Panc1 (cell line): ENCODE measurements around the gene CKAP4.

Experiments used
- CTCF ChIP-seq: fragments of 450-650 bp; IDR thresholded peaks from 2 replicates; pipeline ENCODE4 v1.5.1; 2017; ENCODE audit warnings: mild to moderate bottlenecking
- POLR2AphosphoS5 ChIP-seq: IDR thresholded peaks from 2 replicates; pipeline ENCODE4 v1.6.1; 2012; ENCODE audit warnings: mild to moderate bottlenecking, low read depth, low read length, moderate library complexity
- TF ChIP-seq, protein P1 (sequence below), 2 experiments: IDR thresholded peaks; 2 replicates each; pipeline ENCODE4 v1.6.1; 2011 to 2012; ENCODE audit warnings: low read depth in 2 of 2, control low read depth in 1 of 2, low read length in 1 of 2, mild to moderate bottlenecking in 1 of 2, moderate library complexity in 1 of 2; ENCODE audit not compliant: insufficient read depth in 1 of 2

GRCh38 chr12:106276032-106276740 is 28.4 kb upstream of the CKAP4 start:
- TF ChIP-seq CTCF (no peak), POLR2AphosphoS5 (no peak)
- TF ChIP-seq, protein P1, sequence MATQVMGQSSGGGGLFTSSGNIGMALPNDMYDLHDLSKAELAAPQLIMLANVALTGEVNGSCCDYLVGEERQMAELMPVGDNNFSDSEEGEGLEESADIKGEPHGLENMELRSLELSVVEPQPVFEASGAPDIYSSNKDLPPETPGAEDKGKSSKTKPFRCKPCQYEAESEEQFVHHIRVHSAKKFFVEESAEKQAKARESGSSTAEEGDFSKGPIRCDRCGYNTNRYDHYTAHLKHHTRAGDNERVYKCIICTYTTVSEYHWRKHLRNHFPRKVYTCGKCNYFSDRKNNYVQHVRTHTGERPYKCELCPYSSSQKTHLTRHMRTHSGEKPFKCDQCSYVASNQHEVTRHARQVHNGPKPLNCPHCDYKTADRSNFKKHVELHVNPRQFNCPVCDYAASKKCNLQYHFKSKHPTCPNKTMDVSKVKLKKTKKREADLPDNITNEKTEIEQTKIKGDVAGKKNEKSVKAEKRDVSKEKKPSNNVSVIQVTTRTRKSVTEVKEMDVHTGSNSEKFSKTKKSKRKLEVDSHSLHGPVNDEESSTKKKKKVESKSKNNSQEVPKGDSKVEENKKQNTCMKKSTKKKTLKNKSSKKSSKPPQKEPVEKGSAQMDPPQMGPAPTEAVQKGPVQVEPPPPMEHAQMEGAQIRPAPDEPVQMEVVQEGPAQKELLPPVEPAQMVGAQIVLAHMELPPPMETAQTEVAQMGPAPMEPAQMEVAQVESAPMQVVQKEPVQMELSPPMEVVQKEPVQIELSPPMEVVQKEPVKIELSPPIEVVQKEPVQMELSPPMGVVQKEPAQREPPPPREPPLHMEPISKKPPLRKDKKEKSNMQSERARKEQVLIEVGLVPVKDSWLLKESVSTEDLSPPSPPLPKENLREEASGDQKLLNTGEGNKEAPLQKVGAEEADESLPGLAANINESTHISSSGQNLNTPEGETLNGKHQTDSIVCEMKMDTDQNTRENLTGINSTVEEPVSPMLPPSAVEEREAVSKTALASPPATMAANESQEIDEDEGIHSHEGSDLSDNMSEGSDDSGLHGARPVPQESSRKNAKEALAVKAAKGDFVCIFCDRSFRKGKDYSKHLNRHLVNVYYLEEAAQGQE (IDR thresholded peaks at IDR 0.05; ENCODE audit: insufficient read depth in 1 of 2, low read depth in 2 of 2, low read length in 1 of 2), result no peak
